Fibroblast of skin of right quadriceps (primary cell): ENCODE data around the gene EXOC3L2.
A peak's percentile ranks its signal among the peaks of the same experiment; 100 is the strongest.
"Not testable (repeated sequence)": the region's sequence is repeated elsewhere in the genome, so short reads cannot be mapped to it uniquely, and the experiment has no call there.

ENCODE experiments used
- DNase-seq: peaks from one replicate; pipeline ENCODE4 v3.0.0-alpha.2; 2013

The EXOC3L2 gene

GRCh38 chr19:45254044-45254531, 8.9 kb upstream of the EXOC3L2 start:
- no peak for DNase-seq

DNA sequence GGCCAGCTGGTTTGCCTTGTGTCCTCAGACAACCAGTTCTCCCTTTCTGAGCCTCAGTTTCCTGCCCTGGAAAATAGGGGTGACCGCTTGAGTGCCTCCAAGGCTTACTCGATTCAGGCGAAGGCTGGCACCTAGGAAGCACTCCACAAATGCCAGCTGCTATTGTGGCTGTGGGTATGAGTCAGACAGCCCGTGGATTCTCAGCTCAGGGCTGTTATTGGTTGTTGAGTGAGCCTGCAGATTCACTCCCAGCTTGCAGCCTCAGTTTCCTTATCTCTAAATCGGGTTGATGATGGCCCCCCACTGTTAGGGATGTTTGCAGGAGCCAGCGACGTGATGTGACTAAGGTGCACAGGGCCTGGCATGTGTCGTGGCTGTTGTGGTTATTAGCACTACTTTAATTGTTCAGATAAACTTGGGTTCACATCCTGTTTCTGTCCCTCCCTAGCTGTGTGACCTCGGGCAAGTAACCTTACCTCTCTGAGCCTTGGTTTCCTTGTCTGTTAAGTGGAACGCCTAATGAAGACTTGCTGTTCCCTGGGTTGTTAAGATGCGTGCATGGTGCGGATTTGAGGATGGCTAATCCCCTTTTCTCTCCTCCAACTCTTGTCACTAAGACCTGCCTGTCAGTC, 8.3 kb upstream of the EXOC3L2 start:
- DNase-seq = no peak

DNA sequence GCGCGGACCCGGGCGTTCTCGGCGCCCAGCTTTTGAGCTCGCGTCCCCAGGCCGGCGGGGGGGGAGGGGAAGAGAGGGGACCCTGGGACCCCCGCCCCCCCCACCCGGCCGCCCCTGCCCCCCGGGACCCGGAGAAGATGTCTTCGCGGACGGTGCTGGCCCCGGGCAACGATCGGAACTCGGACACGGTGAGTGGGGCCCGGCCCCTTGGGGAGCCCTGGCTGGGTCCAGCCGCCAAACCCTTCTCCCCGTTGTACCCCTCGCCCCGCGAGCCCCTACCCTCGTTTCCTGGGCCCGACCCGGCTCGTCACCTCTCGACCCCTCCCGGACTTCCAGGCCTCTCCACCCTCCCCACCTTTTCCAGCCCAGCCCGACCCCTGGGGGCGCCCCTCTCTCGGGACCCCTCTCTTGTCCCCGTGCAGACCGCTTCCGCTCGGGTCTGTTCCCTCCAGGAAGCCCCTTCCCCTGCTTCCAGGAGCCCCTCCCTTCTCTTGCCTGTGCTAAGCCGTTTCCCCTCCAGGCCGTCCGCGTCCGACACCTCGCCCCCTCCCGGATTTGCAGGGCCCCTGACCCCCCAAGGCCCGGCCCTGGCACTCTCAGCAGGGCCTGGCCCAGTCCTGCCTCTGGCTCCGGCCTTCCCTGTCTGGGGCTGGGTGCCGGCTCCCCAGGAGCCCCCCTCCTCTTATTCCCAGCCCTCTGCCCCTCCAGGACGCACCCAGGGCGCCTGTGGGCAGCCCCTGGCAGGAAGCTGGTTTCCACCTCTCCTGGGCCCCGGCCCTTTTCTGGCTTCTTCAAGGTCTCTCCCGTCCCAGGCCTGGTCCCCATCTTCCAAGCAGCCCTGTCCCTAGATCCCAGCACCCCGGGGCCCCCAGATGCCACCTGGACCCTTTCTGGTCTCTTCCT, 6.5 kb upstream of the EXOC3L2 start:
- DNase-seq = no peak

- peak; percentile 55 for DNase-seq
These were observed 5.7 kb upstream of the EXOC3L2 start, which contains the start of gene MARK4 for GRCh38 chr19:45250832-45251451. Gene MARK4, plus strand, starts transcription at chr19:45251271. Its CDS starts 318 bp downstream, at chr19:45251589.

DNA sequence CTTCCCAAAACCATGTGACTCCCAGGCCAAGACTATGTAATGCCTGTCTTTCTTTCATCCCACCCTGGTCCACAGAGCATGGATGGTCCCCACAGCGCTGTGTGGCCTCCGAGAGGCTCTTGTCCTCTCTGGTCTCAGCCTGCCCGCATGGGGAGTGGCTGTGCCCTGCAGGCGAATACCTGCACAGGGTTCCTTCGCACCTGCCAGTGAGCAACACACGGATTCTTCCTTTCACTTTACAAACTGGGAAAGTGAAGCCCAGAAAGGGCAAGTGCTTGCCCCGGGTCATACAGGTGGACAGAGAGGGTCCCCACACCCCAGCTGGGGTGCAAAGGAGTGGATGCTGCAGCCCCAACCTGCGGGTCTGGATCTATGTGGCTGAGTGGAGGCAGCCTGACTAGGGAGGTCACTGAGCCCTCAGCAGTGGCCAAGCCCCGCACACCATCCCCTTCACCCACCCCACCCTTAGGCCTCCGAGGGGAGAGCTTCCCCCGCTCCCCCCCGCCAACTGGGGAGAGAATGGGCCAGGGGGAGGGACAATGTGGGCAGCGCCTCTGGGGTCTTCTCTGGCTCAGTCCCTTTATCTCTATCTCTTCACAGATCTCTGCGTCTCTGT, 5.1 kb upstream of the EXOC3L2 start:
- DNase-seq = no peak

GRCh38 chr19:45249261-45250033, 4.2 kb upstream of the EXOC3L2 start:
- no peak for DNase-seq

DNA sequence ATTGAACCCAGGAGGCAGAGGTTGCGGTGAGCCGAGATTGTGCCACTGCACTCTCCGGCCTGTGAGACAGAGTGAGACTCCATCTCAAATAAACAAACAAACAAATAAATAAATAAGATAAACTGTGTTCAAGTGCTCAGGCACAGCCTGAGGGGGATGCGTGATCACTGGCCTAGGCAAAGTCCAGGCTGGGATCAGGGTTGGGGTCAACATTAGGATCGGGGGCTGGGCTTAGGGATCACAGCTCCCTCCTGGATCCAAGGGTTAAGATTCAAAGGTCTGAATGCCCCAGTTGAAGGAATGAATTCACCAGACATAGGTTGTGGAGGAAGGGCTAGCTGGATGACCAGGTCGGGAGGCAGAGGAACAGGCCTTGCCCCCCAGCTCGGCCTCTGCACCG, 1.9 kb upstream of the EXOC3L2 start:
- DNase-seq = no peak

- DNase-seq = no peak
These were observed 619 bp upstream of the EXOC3L2 start for GRCh38 chr19:45245826-45246225.

DNA sequence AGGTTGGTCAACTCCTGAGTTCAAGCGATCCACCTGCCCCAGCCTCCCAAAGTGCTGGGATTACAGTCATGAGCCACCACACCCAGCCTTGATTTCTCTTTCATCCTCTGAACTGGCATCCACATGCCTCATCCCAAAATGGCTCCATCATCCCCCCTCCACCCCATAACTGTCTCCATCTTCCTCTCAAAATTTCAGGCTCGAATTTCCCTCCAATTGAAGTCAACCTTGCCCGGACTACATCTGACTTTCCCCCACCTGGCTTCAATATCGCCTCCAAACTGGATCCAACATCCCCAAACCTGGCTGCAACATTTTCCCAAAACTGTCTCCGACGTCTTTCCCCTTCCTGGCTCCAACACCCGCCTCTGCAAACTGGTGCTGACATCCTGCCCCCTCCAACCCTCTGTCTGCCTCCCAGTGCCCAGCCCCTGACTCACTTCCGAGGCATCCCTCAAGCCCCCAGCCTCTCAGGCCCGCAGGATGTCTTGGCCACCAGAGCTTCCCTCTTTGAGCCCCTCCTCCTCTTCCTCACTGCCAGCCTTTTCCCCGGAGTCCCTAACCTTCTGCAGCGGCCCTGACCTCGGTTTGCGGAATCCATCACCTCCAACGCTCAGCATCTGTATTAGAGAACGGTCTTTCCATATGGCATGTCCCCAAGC, 943 bp downstream of the EXOC3L2 start:
- no peak for DNase-seq

DNA sequence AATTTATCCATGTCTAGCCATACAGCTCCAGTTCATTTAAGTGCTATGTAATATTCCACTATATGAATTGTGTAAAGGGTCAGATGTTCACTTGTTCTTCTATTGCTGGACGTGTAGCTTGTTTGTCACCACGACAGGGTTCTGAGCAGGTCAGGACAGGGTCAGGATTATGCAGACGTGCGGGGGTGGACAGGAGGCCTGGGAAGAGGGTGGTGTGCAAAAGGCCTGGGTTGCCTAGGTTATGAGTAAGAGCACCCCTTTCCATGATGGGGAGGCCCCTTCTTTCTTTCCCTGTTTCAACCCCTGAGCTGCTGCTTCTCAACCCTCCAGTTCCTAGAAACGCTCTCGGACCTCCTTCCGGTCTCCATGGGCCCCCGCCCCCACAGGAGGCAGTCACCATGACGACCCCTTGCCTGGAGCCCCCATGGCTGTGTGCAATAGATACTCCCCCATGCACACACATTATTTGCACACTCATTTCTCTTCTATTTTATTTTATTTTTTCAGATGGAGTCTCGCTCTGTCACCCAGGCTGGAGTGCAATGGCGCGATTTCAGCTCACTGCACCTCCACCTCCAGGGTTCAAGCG, 2.0 kb downstream of the EXOC3L2 start:
- no peak for DNase-seq

GRCh38 chr19:45238556-45238955, 6.7 kb downstream of the EXOC3L2 start:
- DNase-seq = no peak

DNA sequence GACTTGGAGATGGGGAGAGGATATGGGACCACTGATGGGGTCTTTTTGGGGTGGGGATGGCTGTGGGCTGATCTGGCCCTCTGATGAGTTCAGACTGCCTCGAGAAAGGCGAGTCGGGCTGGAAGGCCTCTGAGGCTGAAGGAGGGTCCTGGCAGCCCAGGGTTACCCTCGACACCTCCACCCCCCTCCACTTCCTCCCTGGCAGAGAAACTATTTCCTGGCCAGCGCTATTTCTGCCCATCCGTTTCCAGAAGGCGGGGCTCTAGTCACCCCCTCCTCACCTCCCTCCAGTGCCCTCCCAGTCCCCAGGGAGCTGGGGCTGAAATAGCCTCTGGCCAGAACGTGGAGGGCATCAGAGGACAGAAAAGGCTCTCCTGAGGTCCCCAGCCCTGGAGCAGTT, 9.7 kb downstream of the EXOC3L2 start:
- DNase-seq = no peak

DNA sequence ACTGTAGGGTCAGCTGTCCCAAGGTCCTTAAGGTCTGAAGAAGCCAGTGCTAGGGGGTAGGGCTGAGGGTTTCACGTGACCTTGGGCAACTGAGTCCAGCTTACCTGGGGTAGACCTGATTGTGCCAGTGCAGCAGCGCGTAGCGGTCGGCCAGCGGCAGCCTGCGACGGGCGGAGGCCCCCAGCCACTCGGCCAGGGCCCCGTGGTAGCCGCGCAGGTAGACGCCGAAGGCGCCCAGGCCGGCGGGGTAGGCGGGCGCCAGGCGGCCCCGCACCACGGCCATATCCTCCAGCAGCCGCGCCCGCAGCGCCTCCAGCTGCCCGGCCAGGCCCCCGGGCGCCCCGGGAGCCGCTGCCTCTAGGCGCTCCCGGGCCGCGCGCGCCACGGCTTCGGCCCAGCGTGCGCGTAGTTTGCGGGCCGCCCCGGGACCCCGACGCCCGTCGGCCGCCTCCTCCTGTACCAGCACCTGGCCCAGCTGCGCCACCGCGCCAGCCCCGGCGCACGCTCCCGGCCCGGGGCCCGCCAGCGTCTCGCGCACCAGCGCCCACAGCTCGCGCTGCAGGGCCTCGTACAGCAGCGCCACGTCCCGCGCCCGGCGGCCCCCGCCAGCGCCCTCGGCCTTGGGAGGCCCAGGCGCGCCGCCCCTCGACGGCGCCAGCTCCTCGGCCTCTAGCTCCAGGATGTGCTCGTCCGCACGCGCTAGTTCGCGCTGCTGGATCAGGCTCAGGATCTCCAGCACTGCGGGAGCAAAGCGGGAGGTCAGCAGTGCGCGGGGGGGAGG, 10.9 kb downstream of the EXOC3L2 start:
- DNase-seq = no peak

- no peak for DNase-seq
These were observed 13.3 kb downstream of the EXOC3L2 start for GRCh38 chr19:45231891-45232290.

DNA sequence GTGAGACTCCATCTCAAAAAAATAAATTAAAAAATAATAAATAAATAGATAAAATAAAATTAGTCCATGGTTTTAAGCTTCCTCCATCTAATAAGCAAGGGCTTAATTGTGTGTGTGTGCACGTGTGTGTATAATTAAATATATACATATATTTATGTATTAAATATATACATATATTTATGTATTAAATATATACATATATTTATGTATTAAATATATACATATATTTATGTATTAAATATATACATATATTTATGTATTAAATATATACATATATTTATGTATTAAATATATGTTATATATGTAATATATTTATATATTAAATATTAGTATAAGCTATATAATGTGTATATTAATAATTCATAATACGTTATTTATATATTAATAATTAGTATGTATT, 16.2 kb downstream of the EXOC3L2 start:
- DNase-seq = not testable (repeated sequence)

- DNase-seq = no peak
These were observed 20.6 kb downstream of the EXOC3L2 start for GRCh38 chr19:45224645-45225044.

GRCh38 chr19:45223879-45224278, 21.3 kb downstream of the EXOC3L2 start:
- no peak for DNase-seq

- DNase-seq = no peak
These were observed 22.5 kb downstream of the EXOC3L2 start for GRCh38 chr19:45222724-45223123.

DNA sequence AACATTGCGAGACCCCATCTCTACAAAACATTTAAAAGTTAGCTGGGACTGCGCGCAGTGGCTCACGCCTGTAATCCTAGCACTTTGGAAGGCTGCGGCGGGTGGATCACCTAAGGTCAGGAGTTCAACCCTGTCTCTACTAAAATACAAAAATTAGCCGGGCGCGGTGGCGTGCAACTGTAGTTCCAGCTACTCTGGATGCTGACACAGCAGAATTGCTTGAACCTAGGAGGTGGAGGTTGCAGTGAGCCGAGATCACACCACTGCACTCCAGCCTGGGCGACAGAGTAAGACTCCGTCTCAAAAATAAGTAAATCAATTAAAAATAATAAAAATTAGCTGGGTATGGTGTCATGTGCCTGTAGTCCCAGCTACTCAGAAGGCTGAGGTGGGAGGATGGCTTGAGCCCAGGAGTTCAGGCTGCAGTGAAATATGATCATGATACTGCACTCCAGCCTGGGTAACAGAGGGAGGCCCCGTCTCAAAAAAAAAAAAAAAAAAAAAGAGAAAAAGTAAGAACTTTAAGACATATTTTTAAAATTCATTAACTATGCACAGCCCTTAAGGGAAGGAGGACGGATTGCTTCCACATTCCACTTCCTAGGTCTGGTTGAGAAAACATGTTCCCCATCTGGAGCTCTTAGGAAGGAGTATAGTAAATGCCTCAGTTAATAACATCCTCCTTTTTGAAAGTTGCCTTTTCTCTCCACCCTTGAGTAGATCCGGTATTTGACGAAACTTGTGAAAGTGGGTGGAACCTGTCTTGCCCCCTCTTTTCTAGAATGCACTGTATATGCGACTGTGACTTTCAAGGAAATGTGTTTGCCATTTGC, 26.1 kb downstream of the EXOC3L2 start:
- DNase-seq = no peak

GRCh38 chr19:45218426-45218825, 26.8 kb downstream of the EXOC3L2 start:
- DNase-seq = no peak
